ENCODE measurements around the gene ELMO1.

DNA sequence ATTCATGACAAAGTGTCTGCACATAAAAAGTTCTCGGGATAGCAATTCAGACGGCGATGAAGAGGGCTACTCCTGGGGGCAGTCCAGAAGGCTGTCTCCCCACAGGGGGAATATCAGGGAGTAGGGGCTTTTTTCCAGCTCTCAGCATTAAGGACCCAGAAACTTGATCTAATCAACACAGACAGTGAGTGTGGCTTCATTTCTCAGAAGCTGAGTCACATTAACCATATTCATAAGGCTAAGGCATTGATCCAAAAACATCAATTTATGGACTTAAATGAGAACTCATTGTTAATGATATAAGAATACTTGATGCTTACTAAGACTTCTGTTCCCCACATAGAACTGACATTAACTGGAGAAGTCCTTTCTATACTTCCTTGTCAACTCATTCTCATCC, 636.9 kb downstream of the ELMO1 start:
- no peak for TF ChIP-seq BRCA1 (IDR thresholded peaks at IDR 0.05; ENCODE audit: low read depth, low read length)
- TF ChIP-seq EP300 (IDR thresholded peaks at IDR 0.05; ENCODE audit: borderline replicate concordance in 1 of 2, control insufficient read depth in 1 of 2, low read depth in 2 of 2, low read length in 2 of 2): no peak
- TF ChIP-seq, protein P1, sequence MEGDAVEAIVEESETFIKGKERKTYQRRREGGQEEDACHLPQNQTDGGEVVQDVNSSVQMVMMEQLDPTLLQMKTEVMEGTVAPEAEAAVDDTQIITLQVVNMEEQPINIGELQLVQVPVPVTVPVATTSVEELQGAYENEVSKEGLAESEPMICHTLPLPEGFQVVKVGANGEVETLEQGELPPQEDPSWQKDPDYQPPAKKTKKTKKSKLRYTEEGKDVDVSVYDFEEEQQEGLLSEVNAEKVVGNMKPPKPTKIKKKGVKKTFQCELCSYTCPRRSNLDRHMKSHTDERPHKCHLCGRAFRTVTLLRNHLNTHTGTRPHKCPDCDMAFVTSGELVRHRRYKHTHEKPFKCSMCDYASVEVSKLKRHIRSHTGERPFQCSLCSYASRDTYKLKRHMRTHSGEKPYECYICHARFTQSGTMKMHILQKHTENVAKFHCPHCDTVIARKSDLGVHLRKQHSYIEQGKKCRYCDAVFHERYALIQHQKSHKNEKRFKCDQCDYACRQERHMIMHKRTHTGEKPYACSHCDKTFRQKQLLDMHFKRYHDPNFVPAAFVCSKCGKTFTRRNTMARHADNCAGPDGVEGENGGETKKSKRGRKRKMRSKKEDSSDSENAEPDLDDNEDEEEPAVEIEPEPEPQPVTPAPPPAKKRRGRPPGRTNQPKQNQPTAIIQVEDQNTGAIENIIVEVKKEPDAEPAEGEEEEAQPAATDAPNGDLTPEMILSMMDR (IDR thresholded peaks at IDR 0.05 in 2 of 3, conservative IDR thresholded peaks at IDR 0.05 in 1 of 3; ENCODE audit: control insufficient read depth in 2 of 3, extremely low read depth in 1 of 3, insufficient read depth in 1 of 3, low read depth in 3 of 3, low read length in 3 of 3): no peak
- no peak for TF ChIP-seq TAF1 (IDR thresholded peaks at IDR 0.05; ENCODE audit: borderline replicate concordance, low read depth, low read length)
- TF ChIP-seq CBFB (IDR thresholded peaks at IDR 0.05; ENCODE audit: low read depth): no peak
- no peak for TF ChIP-seq YY1 (IDR thresholded peaks at IDR 0.05; ENCODE audit: low read depth, low read length)
- no peak for TF ChIP-seq KDM1A (IDR thresholded peaks at IDR 0.05; ENCODE audit: borderline replicate concordance)
- TF ChIP-seq SP1 (IDR thresholded peaks at IDR 0.05; ENCODE audit: low read depth, low read length): no peak
- no peak for TF ChIP-seq HDAC2 (IDR thresholded peaks at IDR 0.05)
- no peak for TF ChIP-seq FOS (IDR thresholded peaks at IDR 0.05; ENCODE audit: borderline replicate concordance, extremely low read depth, insufficient read length)

Data from GM12878 (cell line).